ENCODE data around the gene NAALAD2.
A peak's percentile ranks its signal among the peaks of the same experiment; 100 is the strongest.
"Not testable (repeated sequence)": the region's sequence is repeated elsewhere in the genome, so short reads cannot be mapped to it uniquely, and the experiment has no call there.

NAALAD2 gene

GRCh38 chr11:90192869-90193582 lies 58.6 kb downstream of the NAALAD2 start:
- DNase-seq (ENCODE audit: low spot score), result no peak

DNA sequence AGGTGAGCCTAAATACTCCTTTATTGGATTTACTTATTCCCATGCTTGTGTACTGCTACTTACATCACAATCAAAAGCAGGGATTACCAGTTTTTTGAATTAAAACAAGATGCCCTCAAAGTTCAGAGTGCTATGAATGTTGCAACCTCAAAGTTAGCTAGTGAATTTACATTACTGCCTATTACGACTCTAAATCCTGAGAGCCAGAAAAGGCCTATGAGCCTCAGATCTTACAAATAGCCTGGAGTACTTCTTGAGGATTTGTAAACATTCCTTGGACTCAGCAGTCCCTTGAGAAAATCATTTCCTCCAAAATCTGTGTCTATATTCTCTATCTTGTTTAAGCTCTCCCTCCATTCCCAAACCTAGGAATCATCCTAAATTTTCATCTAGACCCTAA lies 62.9 kb downstream of the NAALAD2 start:
- DNase-seq (ENCODE audit: low spot score), result no peak

GRCh38 chr11:90202342-90202741 lies 67.9 kb downstream of the NAALAD2 start:
- DNase-seq (ENCODE audit: low spot score), result no peak

GRCh38 chr11:90204407-90204806 lies 69.9 kb downstream of the NAALAD2 start:
- no peak for DNase-seq (ENCODE audit: low spot score)

GRCh38 chr11:90204832-90205646 lies 70.6 kb downstream of the NAALAD2 start:
- DNase-seq (ENCODE audit: low spot score), result peak; percentile 69

DNA sequence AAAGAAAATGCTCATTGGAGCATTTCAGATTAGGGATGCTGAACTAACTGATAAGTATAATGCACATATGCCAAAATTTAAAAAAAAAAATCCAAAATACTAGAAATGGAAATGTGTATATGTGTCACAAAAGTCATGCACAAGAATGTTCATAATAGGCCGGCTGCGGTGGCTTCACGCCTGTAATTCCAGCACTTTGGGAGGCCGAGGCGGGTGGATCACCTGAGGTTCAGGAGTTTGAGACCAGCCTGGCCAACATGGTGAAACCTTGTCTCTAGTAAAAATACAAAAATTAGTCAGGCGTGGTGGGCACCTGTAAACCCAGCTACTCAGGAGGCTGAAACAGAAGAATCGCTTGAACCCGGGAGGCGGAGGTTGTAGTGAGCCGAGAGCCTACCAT lies 73.5 kb downstream of the NAALAD2 start:
- DNase-seq (ENCODE audit: low spot score), result not testable (repeated sequence)

GRCh38 chr11:90208857-90209256 lies 74.4 kb downstream of the NAALAD2 start:
- DNase-seq (ENCODE audit: low spot score), result no peak

DNA sequence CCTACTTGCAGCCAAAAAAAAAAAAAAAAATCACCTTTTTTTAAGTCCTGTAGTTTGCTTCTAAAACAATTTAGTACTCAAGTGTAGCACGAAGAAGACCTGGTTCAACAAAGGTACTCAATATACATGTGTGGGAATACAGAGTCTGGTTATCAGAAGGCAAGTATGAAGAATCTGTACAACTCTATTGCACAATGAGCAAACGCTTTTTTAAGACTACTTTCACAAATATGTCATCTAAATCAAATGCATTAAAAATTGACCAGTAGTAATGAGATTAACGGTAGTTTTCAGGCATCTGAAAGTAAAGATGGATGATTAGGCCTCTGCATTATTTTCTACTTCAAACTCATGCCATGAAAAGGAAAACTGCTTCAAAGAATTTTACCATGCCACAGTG lies 78.9 kb downstream of the NAALAD2 start:
- no peak for DNase-seq (ENCODE audit: low spot score)

GRCh38 chr11:90216611-90217010 lies 82.1 kb downstream of the NAALAD2 start:
- no peak for DNase-seq (ENCODE audit: low spot score)

DNA sequence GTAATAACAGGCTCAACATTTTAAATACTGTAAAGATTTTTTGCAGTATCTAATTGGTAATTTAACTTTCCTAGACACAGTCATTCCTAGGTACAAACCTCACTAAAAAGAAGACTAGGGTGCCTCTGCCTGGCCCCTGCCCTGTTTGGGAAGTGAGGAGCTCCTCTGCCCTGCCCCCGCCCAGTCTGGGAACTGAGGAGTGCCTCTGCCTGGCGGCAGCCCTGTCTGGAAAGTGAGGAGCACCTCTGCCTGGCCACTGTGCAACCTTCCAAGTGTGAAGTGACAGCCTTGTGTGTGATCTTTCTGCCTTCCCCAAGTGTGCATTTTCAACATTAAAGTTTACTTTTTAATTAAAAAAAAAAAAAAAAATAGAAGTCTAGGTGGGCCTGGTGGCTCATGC lies 84.1 kb downstream of the NAALAD2 start:
- DNase-seq (ENCODE audit: low spot score), result no peak

DNA sequence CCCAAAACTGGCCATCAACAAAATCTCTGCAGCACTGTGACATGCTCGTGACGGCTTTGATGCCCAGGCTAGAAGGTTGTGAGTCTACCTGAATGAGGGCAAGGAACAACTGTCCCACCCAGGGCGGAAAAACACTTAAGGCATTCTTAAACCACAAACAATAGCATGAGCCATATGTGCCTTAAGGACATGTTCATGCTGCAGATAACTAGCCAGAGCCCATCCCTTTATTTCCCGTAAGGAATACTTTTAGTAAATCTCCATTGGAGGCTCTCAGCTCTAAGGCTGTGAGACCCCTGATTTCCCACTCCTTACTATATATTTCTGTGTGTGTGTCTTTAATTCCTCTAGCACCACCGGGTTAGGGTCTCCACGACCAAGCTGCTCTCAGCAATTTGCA lies 85.0 kb downstream of the NAALAD2 start:
- no peak for DNase-seq (ENCODE audit: low spot score)

GRCh38 chr11:90220391-90220790 lies 85.9 kb downstream of the NAALAD2 start:
- DNase-seq (ENCODE audit: low spot score), result no peak

GRCh38 chr11:90221803-90222458 lies 87.5 kb downstream of the NAALAD2 start:
- DNase-seq (ENCODE audit: low spot score), result no peak

GRCh38 chr11:90222459-90223247 lies 88.2 kb downstream of the NAALAD2 start, which contains the start of gene CHORDC1:
TSS of gene CHORDC1 (minus strand) at chr11:90223049. CDS start at chr11:90222954, 95 bp downstream.
- peak; percentile 89 for DNase-seq (ENCODE audit: low spot score)

DNA sequence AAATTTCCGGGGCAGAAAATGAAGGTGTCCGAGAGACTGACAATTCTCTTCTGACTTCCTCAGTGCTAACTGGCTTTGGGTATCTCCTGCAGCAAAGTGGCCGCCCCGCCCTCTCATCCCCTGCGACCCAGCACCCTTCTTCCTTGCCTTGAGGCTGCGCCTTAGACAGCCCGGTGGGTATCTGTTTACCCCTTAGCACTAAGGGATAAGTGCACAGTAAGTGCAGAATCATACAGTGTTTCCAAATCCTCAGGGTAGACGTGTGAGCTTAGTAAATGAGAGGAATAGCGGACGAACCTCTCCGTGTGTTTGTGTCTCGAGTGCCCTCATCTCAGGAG lies 88.8 kb downstream of the NAALAD2 start:
- DNase-seq (ENCODE audit: low spot score), result no peak

GRCh38 chr11:90228056-90228455 lies 93.6 kb downstream of the NAALAD2 start:
- DNase-seq (ENCODE audit: low spot score), result no peak

DNA sequence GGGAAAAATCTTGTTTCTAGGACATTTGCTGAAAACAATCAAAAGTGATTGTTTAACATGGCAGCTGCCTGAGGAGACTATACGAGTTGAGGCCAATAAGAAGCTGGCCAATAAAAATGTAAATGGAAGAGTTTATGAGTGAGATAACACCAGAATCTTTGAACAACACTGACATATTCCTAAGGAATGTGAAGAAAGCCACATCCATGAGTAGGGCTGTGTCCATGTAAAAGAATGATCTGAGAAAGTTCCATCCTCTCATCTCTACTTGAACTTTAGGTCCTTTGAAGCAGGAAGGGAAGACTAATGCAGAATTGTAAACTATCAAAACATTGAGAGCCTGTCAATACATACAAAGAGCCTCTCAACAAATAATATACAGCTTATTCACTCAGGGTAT lies 95.3 kb downstream of the NAALAD2 start:
- no peak for DNase-seq (ENCODE audit: low spot score)

- DNase-seq (ENCODE audit: low spot score), result no peak
These were observed 100.5 kb downstream of the NAALAD2 start for GRCh38 chr11:90234977-90235376.

DNA sequence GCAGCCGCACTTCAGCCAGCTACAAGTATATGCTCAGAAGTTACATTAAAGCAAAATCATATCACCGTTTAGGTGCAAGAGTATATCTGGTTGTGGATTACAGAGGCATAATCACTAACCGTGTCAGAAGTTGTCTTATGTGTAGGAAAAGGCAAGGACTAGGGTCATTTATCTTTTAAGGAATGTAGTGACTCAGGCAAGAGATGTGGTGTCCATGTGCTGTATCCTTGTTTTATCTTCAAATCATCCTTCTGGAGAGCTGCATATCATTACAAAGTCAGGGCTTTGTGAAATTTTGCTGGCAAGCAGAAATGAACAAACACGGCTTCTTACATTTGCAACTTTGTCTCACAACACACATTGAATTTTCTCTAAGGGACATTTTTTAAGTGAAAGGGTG lies 101.1 kb downstream of the NAALAD2 start:
- DNase-seq (ENCODE audit: low spot score), result no peak

DNA sequence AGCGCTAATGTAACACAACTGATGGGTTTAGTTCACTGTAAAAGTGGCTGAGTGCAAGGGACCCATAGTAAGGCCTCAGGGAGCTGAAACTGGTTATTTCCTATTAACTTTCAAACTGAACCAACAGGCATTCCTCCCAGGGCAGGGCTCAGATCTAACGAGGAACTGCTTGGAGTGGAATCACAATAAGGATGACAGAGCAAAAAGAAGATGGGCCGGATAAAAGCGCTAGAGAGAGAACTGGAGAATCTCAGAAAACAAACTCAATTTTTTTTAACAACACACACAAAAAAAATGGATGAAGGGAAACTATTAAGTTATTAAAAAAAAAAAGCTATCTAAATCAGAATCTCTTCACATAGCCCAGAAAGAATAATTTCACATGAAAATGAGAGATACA lies 102.5 kb downstream of the NAALAD2 start:
- DNase-seq (ENCODE audit: low spot score), result no peak

DNA sequence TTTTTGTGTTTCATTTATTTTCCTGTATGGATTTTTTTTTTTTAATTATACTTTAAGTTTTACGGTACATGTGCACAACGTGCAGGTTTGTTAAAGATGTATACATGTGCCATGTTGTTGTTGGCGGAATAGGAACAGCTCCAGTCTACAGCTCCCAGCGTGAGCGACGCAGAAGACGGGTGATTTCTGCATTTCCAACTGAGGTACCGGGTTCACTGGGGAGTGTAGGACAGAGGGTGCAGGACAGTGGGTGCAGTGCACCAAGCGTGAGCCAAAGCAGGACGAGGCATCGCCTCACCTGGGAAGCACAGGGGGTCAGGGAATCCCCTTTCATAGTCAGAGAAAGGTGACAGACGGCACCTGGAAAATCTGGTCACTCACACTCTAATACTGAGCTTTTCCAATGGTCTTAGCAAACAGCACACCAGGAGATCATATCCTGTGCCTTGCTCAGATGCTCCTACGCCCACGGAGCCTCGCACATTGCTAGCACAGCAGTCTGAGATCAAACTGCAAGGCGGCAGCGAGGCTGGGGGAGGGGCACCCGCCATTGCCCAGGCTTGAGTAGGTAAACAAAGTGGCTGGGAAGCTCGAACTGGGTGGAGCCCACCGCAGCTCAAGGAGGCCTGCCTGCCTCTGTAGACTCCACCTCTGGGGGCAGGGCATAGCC lies 105.6 kb downstream of the NAALAD2 start:
- not testable (repeated sequence) for DNase-seq (ENCODE audit: low spot score)

DNA sequence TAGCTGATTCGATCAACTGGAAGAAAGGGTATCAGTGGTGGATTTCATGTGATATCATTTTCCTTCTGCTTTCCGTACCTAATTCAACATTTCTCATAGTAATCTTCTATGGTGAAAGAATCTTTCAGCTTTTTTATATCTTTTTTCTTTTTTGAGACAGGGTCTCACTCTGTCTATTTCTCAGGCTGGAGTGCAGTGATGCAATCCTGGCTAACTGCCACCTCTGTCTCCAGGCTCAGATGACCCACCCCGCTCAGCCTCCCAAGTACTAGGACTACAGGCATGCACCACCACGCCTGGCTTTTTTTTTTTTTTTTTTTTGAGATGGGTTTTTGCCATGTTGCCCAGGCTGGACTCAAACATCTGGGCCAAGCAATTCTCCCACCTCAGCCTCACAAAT lies 107.0 kb downstream of the NAALAD2 start:
- no peak for DNase-seq (ENCODE audit: low spot score)

Data from cerebellar cortex (tissue), 1 donor.